ENCODE data around the gene FAM25A. TPM values are rescaled to one million over a fixed set of nuclear protein-coding genes. Genes with fewer than 3 reads are reported as not detected.
A peak's percentile ranks its signal among the peaks of the same experiment; 100 is the strongest.

Gene FAM25A
- total RNA-seq, 1 experiment from 2014 or later: 2.7 TPM

DNA sequence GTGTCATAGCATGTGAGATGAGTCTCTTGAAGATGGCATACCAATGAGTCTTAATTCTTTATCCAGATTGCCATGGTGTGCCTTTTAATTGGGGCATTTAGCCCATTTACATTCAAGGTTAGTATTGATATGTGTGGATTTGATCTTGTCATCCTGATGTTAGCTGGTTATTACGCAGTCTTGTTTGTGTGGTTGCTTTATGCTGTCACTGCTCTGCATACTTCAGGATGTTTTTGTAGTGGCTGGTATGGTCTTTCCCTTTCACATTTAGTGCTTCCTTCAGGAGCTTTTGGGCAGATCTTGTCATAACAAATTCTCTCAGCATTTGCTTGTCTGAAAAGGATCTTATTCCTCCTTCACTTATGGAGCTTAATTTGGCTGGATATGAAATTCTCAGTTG, 16.5 kb downstream of the FAM25A start:
- Histone ChIP-seq H3K9me3 (ENCODE audit: control insufficient read depth in 1 of 2, insufficient read depth in 1 of 2, low read depth in 1 of 2, low read length in 2 of 2) (no peaks in the 10 kb centered on the region), H3K4me3 (replicated peaks in 1 of 2; ENCODE audit: low read depth in 1 of 2, low read length in 2 of 2) (no peak overlapping the region), H3K27me3 (ENCODE audit: insufficient read depth, low read length) (no peaks in the 10 kb centered on the region), H2AFZ (ENCODE audit: low read depth, low read length, poor library complexity, severe bottlenecking) (no peak overlapping the region), H3K27ac (ENCODE audit: low read depth, low read length) (no peak overlapping the region), H4K20me1 (ENCODE audit: insufficient read depth) (no peaks in the 10 kb centered on the region), H3K4me2 (ENCODE audit: low read length) (no peak overlapping the region), H3K9ac (ENCODE audit: low read length) (no peak overlapping the region), H3K4me1 (ENCODE audit: control insufficient read depth in 1 of 2, insufficient read depth in 2 of 2, low read length in 2 of 2) (peaks cover 0 to 4% of the 10 kb centered on the region in 2 experiments; a peak in 1 of 4 replicates), H3K36me3 (ENCODE audit: control insufficient read depth in 1 of 2, insufficient read depth in 2 of 2, low read length in 2 of 2) (no peaks in the 10 kb centered on the region), H3K9me2 (ENCODE audit: insufficient read depth) (no peaks in the 10 kb centered on the region), H3K79me2 (ENCODE audit: insufficient read depth, low read length) (no peaks in the 10 kb centered on the region)
- no peak for TF ChIP-seq FOSL1 (IDR thresholded peaks at IDR 0.05; ENCODE audit: low read depth)
- no peak for TF ChIP-seq EGR1 (IDR thresholded peaks at IDR 0.05; ENCODE audit: low read depth)
- TF ChIP-seq SP1 (IDR thresholded peaks at IDR 0.05; ENCODE audit: low read depth): no peak
- no peak for TF ChIP-seq JUND (IDR thresholded peaks at IDR 0.05)
- TF ChIP-seq ZNF274 (IDR thresholded peaks at IDR 0.05; ENCODE audit: low read depth, low read length): no peak
- TF ChIP-seq, protein P1, sequence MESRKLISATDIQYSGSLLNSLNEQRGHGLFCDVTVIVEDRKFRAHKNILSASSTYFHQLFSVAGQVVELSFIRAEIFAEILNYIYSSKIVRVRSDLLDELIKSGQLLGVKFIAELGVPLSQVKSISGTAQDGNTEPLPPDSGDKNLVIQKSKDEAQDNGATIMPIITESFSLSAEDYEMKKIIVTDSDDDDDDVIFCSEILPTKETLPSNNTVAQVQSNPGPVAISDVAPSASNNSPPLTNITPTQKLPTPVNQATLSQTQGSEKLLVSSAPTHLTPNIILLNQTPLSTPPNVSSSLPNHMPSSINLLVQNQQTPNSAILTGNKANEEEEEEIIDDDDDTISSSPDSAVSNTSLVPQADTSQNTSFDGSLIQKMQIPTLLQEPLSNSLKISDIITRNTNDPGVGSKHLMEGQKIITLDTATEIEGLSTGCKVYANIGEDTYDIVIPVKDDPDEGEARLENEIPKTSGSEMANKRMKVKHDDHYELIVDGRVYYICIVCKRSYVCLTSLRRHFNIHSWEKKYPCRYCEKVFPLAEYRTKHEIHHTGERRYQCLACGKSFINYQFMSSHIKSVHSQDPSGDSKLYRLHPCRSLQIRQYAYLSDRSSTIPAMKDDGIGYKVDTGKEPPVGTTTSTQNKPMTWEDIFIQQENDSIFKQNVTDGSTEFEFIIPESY (IDR thresholded peaks at IDR 0.05; ENCODE audit: extremely low read depth, insufficient replicate concordance, low read length): no peak
- no peak for TF ChIP-seq CEBPB (IDR thresholded peaks at IDR 0.05; ENCODE audit: low read depth)
- no peak for TF ChIP-seq CBX3 (IDR thresholded peaks at IDR 0.05; ENCODE audit: low read depth)
- no peak for TF ChIP-seq SIN3A (IDR thresholded peaks at IDR 0.05; ENCODE audit: low read depth)
- TF ChIP-seq ELF1 (IDR thresholded peaks at IDR 0.05; ENCODE audit: borderline replicate concordance, low read depth): no peak
- ATAC-seq (no peak), DNase-seq (ENCODE audit: low read depth, low spot score) (no peak)
- ChIA-PET RAD21 (ENCODE audit: low non-redundant PET in 1 of 2, low total read pairs in 2 of 2, uncharacterized antibody in 2 of 2, unreplicated experiment in 2 of 2) (no interaction called here), POLR2A (no interaction called here), CTCF (no interaction called here)
- BruUV-seq (replicated peaks): no TSS peak
- intact Hi-C loops (cut with micrococcal nuclease): no loop called here

DNA sequence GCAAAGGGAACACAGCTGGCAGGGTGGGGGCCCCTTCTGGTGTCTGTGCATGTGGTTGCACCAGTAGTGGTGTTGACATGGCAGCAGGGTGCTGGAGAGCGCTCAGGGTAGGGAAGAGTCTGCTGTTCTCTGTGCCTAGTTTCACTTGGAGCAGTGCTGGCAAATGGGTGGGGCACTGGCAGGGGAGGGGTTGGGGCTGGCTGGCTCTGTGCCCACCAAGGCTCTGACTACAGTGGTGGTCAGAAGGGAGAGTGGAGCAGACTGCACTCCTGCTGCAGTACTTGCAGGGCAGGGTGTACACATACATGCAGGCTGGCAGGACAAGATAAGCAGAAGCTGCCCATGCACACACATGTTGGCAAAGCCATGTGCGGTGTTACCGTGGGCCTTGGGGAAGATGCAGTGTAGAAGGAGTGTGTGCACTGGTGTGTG, 18.2 kb downstream of the FAM25A start:
- Histone ChIP-seq H2AFZ (ENCODE audit: low read depth, low read length, poor library complexity, severe bottlenecking) (no peak overlapping the region), H3K27me3 (ENCODE audit: insufficient read depth, low read length) (no peaks in the 10 kb centered on the region), H3K27ac (ENCODE audit: low read depth, low read length) (no peak overlapping the region), H4K20me1 (ENCODE audit: insufficient read depth) (no peaks in the 10 kb centered on the region), H3K4me1 (ENCODE audit: control insufficient read depth in 1 of 2, insufficient read depth in 2 of 2, low read length in 2 of 2) (peaks cover 0 to 4% of the 10 kb centered on the region in 2 experiments; a peak in 1 of 4 replicates), H3K9ac (ENCODE audit: low read length) (no peak overlapping the region), H3K36me3 (ENCODE audit: control insufficient read depth in 1 of 2, insufficient read depth in 2 of 2, low read length in 2 of 2) (no peaks in the 10 kb centered on the region), H3K9me2 (ENCODE audit: insufficient read depth) (no peaks in the 10 kb centered on the region), H3K4me3 (replicated peaks in 1 of 2; ENCODE audit: low read depth in 1 of 2, low read length in 2 of 2) (no peak overlapping the region), H3K79me2 (ENCODE audit: insufficient read depth, low read length) (no peaks in the 10 kb centered on the region), H3K4me2 (ENCODE audit: low read length) (no peak overlapping the region), H3K9me3 (ENCODE audit: control insufficient read depth in 1 of 2, insufficient read depth in 1 of 2, low read depth in 1 of 2, low read length in 2 of 2) (no peaks in the 10 kb centered on the region)
- RAD21 ChIA-PET (ENCODE audit: low non-redundant PET in 1 of 2, low total read pairs in 2 of 2, uncharacterized antibody in 2 of 2, unreplicated experiment in 2 of 2): no interaction called here
- TF ChIP-seq CBX3 (IDR thresholded peaks at IDR 0.05; ENCODE audit: low read depth): no peak
- TF ChIP-seq, protein P1 (IDR thresholded peaks at IDR 0.05; ENCODE audit: extremely low read depth, insufficient replicate concordance, low read length): no peak
- TF ChIP-seq, protein P2, sequence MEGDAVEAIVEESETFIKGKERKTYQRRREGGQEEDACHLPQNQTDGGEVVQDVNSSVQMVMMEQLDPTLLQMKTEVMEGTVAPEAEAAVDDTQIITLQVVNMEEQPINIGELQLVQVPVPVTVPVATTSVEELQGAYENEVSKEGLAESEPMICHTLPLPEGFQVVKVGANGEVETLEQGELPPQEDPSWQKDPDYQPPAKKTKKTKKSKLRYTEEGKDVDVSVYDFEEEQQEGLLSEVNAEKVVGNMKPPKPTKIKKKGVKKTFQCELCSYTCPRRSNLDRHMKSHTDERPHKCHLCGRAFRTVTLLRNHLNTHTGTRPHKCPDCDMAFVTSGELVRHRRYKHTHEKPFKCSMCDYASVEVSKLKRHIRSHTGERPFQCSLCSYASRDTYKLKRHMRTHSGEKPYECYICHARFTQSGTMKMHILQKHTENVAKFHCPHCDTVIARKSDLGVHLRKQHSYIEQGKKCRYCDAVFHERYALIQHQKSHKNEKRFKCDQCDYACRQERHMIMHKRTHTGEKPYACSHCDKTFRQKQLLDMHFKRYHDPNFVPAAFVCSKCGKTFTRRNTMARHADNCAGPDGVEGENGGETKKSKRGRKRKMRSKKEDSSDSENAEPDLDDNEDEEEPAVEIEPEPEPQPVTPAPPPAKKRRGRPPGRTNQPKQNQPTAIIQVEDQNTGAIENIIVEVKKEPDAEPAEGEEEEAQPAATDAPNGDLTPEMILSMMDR (IDR thresholded peaks at IDR 0.05 in 2 of 3, conservative IDR thresholded peaks at IDR 0.05 in 1 of 3; ENCODE audit: borderline replicate concordance in 1 of 3, insufficient read depth in 1 of 3, low read depth in 2 of 3, low read length in 2 of 3): no peak
- TF ChIP-seq EGR1 (IDR thresholded peaks at IDR 0.05; ENCODE audit: low read depth): no peak
- DNase-seq (ENCODE audit: low read depth, low spot score) (no peak), ATAC-seq (peak; percentile 25; the same call in 1 of the 2 replicates)
- BruUV-seq (replicated peaks): no TSS peak
- CTCF ChIA-PET: no interaction called here
- POLR2A ChIA-PET: no interaction called here
- intact Hi-C loops (cut with micrococcal nuclease): no loop called here

Measured in HCT116 (cell line).